GM12878 (cell line): ENCODE data around the gene ACOT7. TPM values are rescaled to one million over a fixed set of nuclear protein-coding genes. Genes with fewer than 3 reads are reported as not detected.
A peak's percentile ranks its signal among the peaks of the same experiment; 100 is the strongest.

Experiments
- ATAC-seq: fragments of 200-7000 bp; cut with Tn5 transposase; 3 replicates; pipeline ENCODE4 v1.9.1; 2020; ENCODE audit warnings: mild to moderate bottlenecking, moderate library complexity
- BruUV-seq: library from RNA; stranded (reverse); fragments of 400-500 nt; replicated peaks from 2 replicates; lab custom pipeline; 2021; lab: Mats Ljungman, UMichigan
- CTCF ChIA-PET: fragments of 300-600 bp; sonication (Branson Sonifier 250); formaldehyde crosslinking; extraction: SDS; loops from one replicate; lab custom pipeline; 2021; ENCODE audit warnings: inconsistent platforms; lab: Yijun Ruan, JAX
- POLR2A ChIA-PET: fragments of 350-600 bp; formaldehyde crosslinking; extraction: SDS; loops from one replicate; lab custom pipeline; 2021; ENCODE audit warnings: inconsistent platforms; lab: Charles Lee
- RAD21 ChIA-PET: fragments of 300-600 bp; sonication (Branson Sonifier 250); formaldehyde crosslinking; loops from one replicate; lab custom pipeline; 2023; ENCODE audit warnings: antibody characterized with exemption; ENCODE audit not compliant: unreplicated experiment; lab: Charles Lee
- SMC1A ChIA-PET: fragments of 300-600 bp; sonication (Branson Sonifier 250); formaldehyde crosslinking; loops from one replicate; lab custom pipeline; 2023; ENCODE audit not compliant: unreplicated experiment, uncharacterized antibody; lab: Charles Lee
- DNase-seq: peaks from one replicate; pipeline ENCODE4 v3.0.0-alpha.2; 2011; ENCODE audit warnings: low read depth, low spot score
- FAIRE-seq: peaks from 3 replicates; lab custom pipeline; 2011; peaks lifted over from hg19 to GRCh38; lab: Jason Lieb, UNC
- H2AFZ ChIP-seq: 2 replicates; pipeline ENCODE4 v1.6.0; 2011; ENCODE audit warnings: low read depth, low read length, control low read depth; ENCODE audit not compliant: control insufficient read depth
- H3K27ac ChIP-seq: 2 replicates; pipeline ENCODE4 v1.5.1; 2011; ENCODE audit warnings: control low read depth; ENCODE audit not compliant: control insufficient read depth, insufficient read depth
- H3K27me3 ChIP-seq, 2 experiments: replicated peaks in 1 of 2; 2 replicates each; pipeline versions ENCODE4 v1.6.0 to v1.6.1; 2011; ENCODE audit warnings: low read length in 1 of 2; ENCODE audit not compliant: control insufficient read depth in 2 of 2, insufficient read depth in 2 of 2
- H3K36me3 ChIP-seq, 2 experiments: 2 replicates each; pipeline ENCODE4 v1.5.1; 2011; ENCODE audit warnings: low read length in 1 of 2; ENCODE audit not compliant: control insufficient read depth in 2 of 2, insufficient read depth in 2 of 2
- H3K4me1 ChIP-seq: 2 replicates; pipeline ENCODE4 v1.6.1; 2011; ENCODE audit warnings: mild to moderate bottlenecking, low read length, moderate library complexity, mixed read lengths; ENCODE audit not compliant: control insufficient read depth, insufficient read depth
- H3K4me2 ChIP-seq: 2 replicates; pipeline ENCODE4 v1.6.0; 2011; ENCODE audit warnings: control low read depth; ENCODE audit not compliant: control insufficient read depth, insufficient read depth
- H3K4me3 ChIP-seq: fragments of 200-600 bp; sonication (generic); 2 replicates; pipeline ENCODE4 v1.5.1; 2016
- H3K79me2 ChIP-seq: 2 replicates; pipeline ENCODE4 v1.6.0; 2011; ENCODE audit warnings: low read length; ENCODE audit not compliant: control insufficient read depth, insufficient read depth
- H3K9ac ChIP-seq: 2 replicates; pipeline ENCODE4 v1.8.0; 2011; ENCODE audit warnings: low read length, control low read depth, mixed read lengths; ENCODE audit not compliant: control insufficient read depth, insufficient read depth
- H3K9me3 ChIP-seq: replicated peaks from 3 replicates; pipeline ENCODE4 v1.5.1; 2011; ENCODE audit warnings: mild to moderate bottlenecking, low read length; ENCODE audit not compliant: control insufficient read depth, insufficient read depth
- H4K20me1 ChIP-seq: 2 replicates; pipeline ENCODE4 v1.6.0; 2011; ENCODE audit not compliant: control insufficient read depth, insufficient read depth
- BHLHE40 ChIP-seq, 2 experiments: fragments of 450-650 bp in 1 of 2; IDR thresholded peaks; 2 replicates each; pipeline ENCODE4 v1.6.1; 2011 to 2017; ENCODE audit warnings: low read depth in 2 of 2, borderline replicate concordance in 1 of 2, improper control_type of control experiment in 1 of 2, low read length in 1 of 2, mild to moderate bottlenecking in 1 of 2
- BRCA1 ChIP-seq: IDR thresholded peaks from 2 replicates; pipeline ENCODE4 v1.6.1; 2011; ENCODE audit warnings: low read depth, low read length, improper control_type of control experiment
- CREM ChIP-seq: IDR thresholded peaks from 2 replicates; pipeline ENCODE4 v1.6.1; 2014; ENCODE audit warnings: antibody characterized with exemption, low read depth
- GATAD2B ChIP-seq: fragments of 450-650 bp; conservative IDR thresholded peaks from 2 replicates; pipeline ENCODE4 v1.6.1; 2017; ENCODE audit warnings: low read depth, mild to moderate bottlenecking, moderate library complexity
- PAX5 ChIP-seq: IDR thresholded peaks from 2 replicates; pipeline ENCODE4 v1.6.1; 2011; ENCODE audit warnings: low read depth, low read length, borderline replicate concordance
- RB1 ChIP-seq: fragments of 450-650 bp; formaldehyde crosslinking; IDR thresholded peaks from 2 replicates; pipeline ENCODE4 v1.6.1; 2017; ENCODE audit warnings: mild to moderate bottlenecking, borderline replicate concordance
- RCOR1 ChIP-seq: conservative IDR thresholded peaks from 2 replicates; pipeline ENCODE4 v1.6.1; 2012; ENCODE audit warnings: low read depth, low read length, improper control_type of control experiment
- SMAD5 ChIP-seq: IDR thresholded peaks from 2 replicates; pipeline ENCODE4 v1.6.1; 2016; ENCODE audit warnings: antibody characterized with exemption, low read depth
- SPI1 ChIP-seq: IDR thresholded peaks from 2 replicates; pipeline ENCODE4 v1.6.1; 2011; ENCODE audit warnings: low read depth, mild to moderate bottlenecking, low read length, moderate library complexity, borderline replicate concordance; ENCODE audit not compliant: insufficient read depth
- SREBF2 ChIP-seq: IDR thresholded peaks from 2 replicates; pipeline ENCODE4 v1.6.1; 2012; ENCODE audit warnings: mild to moderate bottlenecking, low read length
- SUZ12 ChIP-seq: fragments of 200-600 bp; sonication (generic); IDR thresholded peaks from one replicate; pipeline ENCODE4 v1.6.1; 2018; ENCODE audit warnings: antibody characterized with exemption, mild to moderate bottlenecking; ENCODE audit not compliant: unreplicated experiment
- YY1 ChIP-seq: IDR thresholded peaks from 2 replicates; pipeline ENCODE4 v1.6.1; 2011; ENCODE audit warnings: low read depth, mild to moderate bottlenecking, low read length
- ZNF24 ChIP-seq: fragments of 450-650 bp; IDR thresholded peaks from 2 replicates; pipeline ENCODE4 v1.6.1; 2017; ENCODE audit warnings: antibody characterized with exemption, mild to moderate bottlenecking
- WGBS: methylation state at CpG from one replicate; pipeline ENCODE4 v1.1.6; 2016; ENCODE audit warnings: low lambda C conversion rate; ENCODE audit not compliant: insufficient replicate concordance, insufficient coverage; ENCODE audit errors: missing lambda C conversion rate; 5-methylcytosine and 5-hydroxymethylcytosine counted together
- in situ Hi-C: fragments of 300-500 bp; cut with MboI; formaldehyde crosslinking; loops from 9 replicates; pipeline ENCODE4 v1.14.3; 2018; ENCODE audit warnings: mixed read lengths
- intact Hi-C: fragments of 100-400 bp; cut with micrococcal nuclease; formaldehyde crosslinking; loops from one replicate; pipeline ENCODE4 v1.14.2; 2022; ENCODE audit not compliant: unreplicated experiment
- polyA plus RNA-seq, 11 experiments: library from polyadenylated mRNA; depleted of rRNA in 4 of 11; unstranded in 6 of 11; stranded (reverse) in 5 of 11; fragments of >200 nt; fragmentation: Nextera tagmentation in 4 of 11; fragmentation: Illumina TruSeq in 1 of 11; extraction: Ambion mirVana in 4 of 11; extraction: Trizol in 1 of 11; gene quantifications; 1 replicate in 1 of 11; 2 replicates in 10 of 11; pipeline versions ENCODE4 v1.2.1 to v1.2.3, GENCODE V29; 2011 to 2016; ENCODE audit warnings: inconsistent platforms in 2 of 11, missing spikeins in 2 of 11, low read depth in 1 of 11
- total RNA-seq, 4 experiments: library from RNA; depleted of rRNA in 3 of 4; stranded (reverse); fragments of >200 nt in 3 of 4; fragmentation: Illumina TruSeq in 1 of 4; extraction: Trizol in 1 of 4; gene quantifications; 2 replicates each; pipeline versions ENCODE4 v1.2.1 to v1.2.3, GENCODE V29; 2013 to 2021
- TF ChIP-seq, protein P1 (sequence below): IDR thresholded peaks from 2 replicates; pipeline ENCODE4 v1.6.1; 2012; ENCODE audit warnings: low read depth, low read length, improper control_type of control experiment
- TF ChIP-seq, protein P2 (sequence below): IDR thresholded peaks from 2 replicates; pipeline ENCODE4 v1.6.1; 2012; ENCODE audit warnings: low read depth, low read length, improper control_type of control experiment
- TF ChIP-seq, protein P3 (sequence below): fragments of 450-650 bp; IDR thresholded peaks from 2 replicates; pipeline ENCODE4 v1.6.1; 2017; ENCODE audit warnings: low read depth, mild to moderate bottlenecking, moderate library complexity
- TF ChIP-seq, protein P4 (sequence below): fragments of 450-650 bp; IDR thresholded peaks from 2 replicates; pipeline ENCODE4 v1.6.1; 2017; ENCODE audit warnings: mild to moderate bottlenecking, moderate library complexity

The ACOT7 gene
- total and polyA plus RNA-seq, 10 of the 15 experiments (the other 5 are each of a cell fraction or from before 2014, with no cell fraction given), result 8.9 to 206 (median 61.2) TPM

DNA sequence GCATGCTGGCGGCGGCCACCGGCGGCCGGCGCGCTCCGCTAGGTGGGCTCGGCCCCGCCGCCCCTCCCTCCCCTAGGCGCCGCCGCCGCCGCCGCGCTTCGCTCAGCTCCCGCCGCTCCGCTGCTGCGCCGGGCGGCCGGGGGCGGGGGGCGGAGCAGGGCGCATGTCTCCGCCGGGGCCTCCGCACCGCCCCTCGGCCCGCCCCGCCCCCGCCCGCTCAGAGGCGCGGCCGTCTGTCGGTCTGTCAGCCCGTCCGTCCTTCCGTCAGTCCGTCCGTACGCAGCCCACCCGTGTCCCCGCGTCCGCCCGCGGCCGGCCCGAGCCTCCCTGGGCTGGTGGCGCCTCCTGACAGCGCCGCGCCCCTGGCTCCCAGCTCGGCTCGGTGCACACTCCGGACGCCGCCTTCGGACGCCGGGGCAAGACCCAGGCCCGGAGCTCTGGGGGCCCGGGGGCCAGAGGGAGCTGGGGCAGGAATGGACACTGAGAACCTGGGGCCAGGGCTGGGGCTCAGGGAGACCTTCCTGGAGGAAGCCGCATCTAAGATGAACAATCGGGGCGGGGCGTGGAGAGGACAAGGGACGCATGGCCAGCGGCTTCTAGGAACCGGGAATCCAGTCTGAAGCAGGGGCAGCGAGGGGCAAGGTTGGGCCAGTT lies 132.5 kb downstream of the ACOT7 start, which contains the start of gene GPR153:
TSS of gene GPR153 (minus strand) at position 138 of the 654 bp plus-strand sequence. CDS start 6,193 bp downstream, outside the sequence.
- intact Hi-C loops, result no loop called here
- in situ Hi-C loops, result no loop called here
- TF ChIP-seq ZNF24 (no peak), SUZ12 (no peak), SPI1 (no peak), YY1 (no peak), GATAD2B (peak; percentile 53; the same call in 1 of the 2 replicates), RCOR1 (no peak), SREBF2 (no peak), RB1 (no peak), CREM (no peak), BRCA1 (no peak), SMAD5 (no peak), PAX5 (no peak), BHLHE40 (IDR thresholded peaks at IDR 0.05; ENCODE audit: borderline replicate concordance in 1 of 2, low read depth in 2 of 2, low read length in 1 of 2) (0 out of 4 replicates have a peak, but pooled peaks of 1 of the 2 experiments have one; percentile 11)
- TF ChIP-seq, protein P1, sequence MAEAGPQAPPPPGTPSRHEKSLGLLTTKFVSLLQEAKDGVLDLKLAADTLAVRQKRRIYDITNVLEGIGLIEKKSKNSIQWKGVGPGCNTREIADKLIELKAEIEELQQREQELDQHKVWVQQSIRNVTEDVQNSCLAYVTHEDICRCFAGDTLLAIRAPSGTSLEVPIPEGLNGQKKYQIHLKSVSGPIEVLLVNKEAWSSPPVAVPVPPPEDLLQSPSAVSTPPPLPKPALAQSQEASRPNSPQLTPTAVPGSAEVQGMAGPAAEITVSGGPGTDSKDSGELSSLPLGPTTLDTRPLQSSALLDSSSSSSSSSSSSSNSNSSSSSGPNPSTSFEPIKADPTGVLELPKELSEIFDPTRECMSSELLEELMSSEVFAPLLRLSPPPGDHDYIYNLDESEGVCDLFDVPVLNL, result no peak
- TF ChIP-seq, protein P2, sequence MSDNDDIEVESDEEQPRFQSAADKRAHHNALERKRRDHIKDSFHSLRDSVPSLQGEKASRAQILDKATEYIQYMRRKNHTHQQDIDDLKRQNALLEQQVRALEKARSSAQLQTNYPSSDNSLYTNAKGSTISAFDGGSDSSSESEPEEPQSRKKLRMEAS, result no peak
- TF ChIP-seq, protein P3, sequence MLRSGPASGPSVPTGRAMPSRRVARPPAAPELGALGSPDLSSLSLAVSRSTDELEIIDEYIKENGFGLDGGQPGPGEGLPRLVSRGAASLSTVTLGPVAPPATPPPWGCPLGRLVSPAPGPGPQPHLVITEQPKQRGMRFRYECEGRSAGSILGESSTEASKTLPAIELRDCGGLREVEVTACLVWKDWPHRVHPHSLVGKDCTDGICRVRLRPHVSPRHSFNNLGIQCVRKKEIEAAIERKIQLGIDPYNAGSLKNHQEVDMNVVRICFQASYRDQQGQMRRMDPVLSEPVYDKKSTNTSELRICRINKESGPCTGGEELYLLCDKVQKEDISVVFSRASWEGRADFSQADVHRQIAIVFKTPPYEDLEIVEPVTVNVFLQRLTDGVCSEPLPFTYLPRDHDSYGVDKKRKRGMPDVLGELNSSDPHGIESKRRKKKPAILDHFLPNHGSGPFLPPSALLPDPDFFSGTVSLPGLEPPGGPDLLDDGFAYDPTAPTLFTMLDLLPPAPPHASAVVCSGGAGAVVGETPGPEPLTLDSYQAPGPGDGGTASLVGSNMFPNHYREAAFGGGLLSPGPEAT, result no peak
- TF ChIP-seq, protein P4, sequence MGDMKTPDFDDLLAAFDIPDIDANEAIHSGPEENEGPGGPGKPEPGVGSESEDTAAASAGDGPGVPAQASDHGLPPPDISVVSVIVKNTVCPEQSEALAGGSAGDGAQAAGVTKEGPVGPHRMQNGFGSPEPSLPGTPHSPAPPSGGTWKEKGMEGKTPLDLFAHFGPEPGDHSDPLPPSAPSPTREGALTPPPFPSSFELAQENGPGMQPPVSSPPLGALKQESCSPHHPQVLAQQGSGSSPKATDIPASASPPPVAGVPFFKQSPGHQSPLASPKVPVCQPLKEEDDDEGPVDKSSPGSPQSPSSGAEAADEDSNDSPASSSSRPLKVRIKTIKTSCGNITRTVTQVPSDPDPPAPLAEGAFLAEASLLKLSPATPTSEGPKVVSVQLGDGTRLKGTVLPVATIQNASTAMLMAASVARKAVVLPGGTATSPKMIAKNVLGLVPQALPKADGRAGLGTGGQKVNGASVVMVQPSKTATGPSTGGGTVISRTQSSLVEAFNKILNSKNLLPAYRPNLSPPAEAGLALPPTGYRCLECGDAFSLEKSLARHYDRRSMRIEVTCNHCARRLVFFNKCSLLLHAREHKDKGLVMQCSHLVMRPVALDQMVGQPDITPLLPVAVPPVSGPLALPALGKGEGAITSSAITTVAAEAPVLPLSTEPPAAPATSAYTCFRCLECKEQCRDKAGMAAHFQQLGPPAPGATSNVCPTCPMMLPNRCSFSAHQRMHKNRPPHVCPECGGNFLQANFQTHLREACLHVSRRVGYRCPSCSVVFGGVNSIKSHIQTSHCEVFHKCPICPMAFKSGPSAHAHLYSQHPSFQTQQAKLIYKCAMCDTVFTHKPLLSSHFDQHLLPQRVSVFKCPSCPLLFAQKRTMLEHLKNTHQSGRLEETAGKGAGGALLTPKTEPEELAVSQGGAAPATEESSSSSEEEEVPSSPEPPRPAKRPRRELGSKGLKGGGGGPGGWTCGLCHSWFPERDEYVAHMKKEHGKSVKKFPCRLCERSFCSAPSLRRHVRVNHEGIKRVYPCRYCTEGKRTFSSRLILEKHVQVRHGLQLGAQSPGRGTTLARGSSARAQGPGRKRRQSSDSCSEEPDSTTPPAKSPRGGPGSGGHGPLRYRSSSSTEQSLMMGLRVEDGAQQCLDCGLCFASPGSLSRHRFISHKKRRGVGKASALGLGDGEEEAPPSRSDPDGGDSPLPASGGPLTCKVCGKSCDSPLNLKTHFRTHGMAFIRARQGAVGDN, result no peak

More for the DNA sequence above, 132.5 kb downstream of the ACOT7 start, which contains the start of gene GPR153:
- Histone ChIP-seq H3K9ac (no peak within 1 kb of the TSS), H2AFZ (peak within 1 kb of the TSS; percentile 55), H3K4me1 (peaks cover 3% of the 10 kb centered on the region; the same call in 1 of the 2 replicates), H3K4me3 (peak within 1 kb of the TSS; percentile 78), H3K27me3 (no peaks in the 10 kb centered on the region; a peak in 1 of 4 replicates), H3K27ac (no peak within 1 kb of the TSS), H3K4me2 (peak within 1 kb of the TSS; percentile 86), H3K79me2 (no peaks in the 10 kb centered on the region), H3K9me3 (no peaks in the 10 kb centered on the region), H3K36me3 (peaks cover 0 to 2% of the 10 kb centered on the region in 2 experiments; a peak in 2 of 4 replicates), H4K20me1 (no peaks in the 10 kb centered on the region)
- BruUV-seq, result no TSS peak
- ChIA-PET POLR2A (interaction anchor here (0.6 kb wide), 1 partner anchor 293 kb away, joined by 5 read pairs; the partner anchor contains the start of gene NOL9), RAD21 (interaction anchor here (0.6 kb wide), 1 partner anchor 27 kb away, joined by 3 read pairs; no protein-coding TSS in a partner anchor), CTCF (no interaction called here), SMC1A (no interaction called here)
- FAIRE-seq (no peak), ATAC-seq (peak; percentile 71), DNase-seq (no peak)
- 8% methylated on average over 18 of the region's 78 CpGs for WGBS
